Measurements from ENCODE around the gene ICAM1. TPM values are rescaled to one million over a fixed set of nuclear protein-coding genes. Genes with fewer than 3 reads are reported as not detected.

The ICAM1 gene
- total RNA-seq, 4 donors from 2014 or later = 11.4 to 43.4 (median 31.9) TPM

DNA sequence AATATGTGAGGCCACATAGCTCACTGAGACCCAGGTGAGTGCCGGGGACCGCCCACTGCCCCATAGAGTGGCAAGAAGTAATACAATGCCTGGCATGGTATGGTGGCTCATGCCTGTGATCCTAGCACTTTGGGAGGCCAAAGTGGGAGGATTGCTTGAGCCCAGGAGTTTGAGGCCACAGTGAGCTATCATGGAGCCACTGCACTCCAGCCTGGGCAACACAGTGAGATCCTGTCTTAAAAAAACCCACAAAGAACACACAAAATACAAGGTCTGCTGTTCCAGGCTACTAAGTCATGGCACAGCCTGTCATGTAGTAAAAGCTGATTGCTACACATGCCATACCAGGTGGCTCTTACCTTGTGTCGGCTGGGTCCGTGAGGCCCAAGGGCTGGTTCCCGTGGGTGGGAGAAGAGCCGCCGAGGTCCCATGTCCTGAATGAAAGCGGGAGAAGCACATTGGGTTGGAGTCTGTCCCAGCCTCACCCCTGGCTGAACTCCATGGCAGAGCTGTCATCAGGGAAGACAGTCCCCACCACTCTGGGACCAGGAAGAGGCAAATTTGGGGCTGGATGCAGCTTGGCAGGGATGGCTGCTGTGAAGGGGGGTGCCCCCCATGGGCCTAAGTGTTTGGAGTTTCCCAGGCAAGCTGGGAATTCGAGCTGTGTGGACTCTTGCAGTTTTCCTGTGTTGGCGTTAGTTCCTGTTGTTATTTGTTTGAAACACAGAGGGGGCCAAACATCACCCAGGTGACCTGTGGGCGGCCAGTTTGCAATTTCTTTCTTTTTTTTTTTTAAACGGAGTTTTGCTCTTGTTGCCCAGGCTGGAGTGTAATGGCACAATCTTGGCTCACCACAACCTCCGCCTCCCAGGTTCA lies 48.1 kb downstream of the ICAM1 start:
- TF ChIP-seq, protein P1, sequence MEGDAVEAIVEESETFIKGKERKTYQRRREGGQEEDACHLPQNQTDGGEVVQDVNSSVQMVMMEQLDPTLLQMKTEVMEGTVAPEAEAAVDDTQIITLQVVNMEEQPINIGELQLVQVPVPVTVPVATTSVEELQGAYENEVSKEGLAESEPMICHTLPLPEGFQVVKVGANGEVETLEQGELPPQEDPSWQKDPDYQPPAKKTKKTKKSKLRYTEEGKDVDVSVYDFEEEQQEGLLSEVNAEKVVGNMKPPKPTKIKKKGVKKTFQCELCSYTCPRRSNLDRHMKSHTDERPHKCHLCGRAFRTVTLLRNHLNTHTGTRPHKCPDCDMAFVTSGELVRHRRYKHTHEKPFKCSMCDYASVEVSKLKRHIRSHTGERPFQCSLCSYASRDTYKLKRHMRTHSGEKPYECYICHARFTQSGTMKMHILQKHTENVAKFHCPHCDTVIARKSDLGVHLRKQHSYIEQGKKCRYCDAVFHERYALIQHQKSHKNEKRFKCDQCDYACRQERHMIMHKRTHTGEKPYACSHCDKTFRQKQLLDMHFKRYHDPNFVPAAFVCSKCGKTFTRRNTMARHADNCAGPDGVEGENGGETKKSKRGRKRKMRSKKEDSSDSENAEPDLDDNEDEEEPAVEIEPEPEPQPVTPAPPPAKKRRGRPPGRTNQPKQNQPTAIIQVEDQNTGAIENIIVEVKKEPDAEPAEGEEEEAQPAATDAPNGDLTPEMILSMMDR (IDR thresholded peaks at IDR 0.05; ENCODE audit: low read depth) = no peak

GRCh38 chr19:10320602-10321416 lies 49.9 kb downstream of the ICAM1 start:
- TF ChIP-seq, protein P1 (IDR thresholded peaks at IDR 0.05; ENCODE audit: low read depth) = no peak

- TF ChIP-seq, protein P1 (IDR thresholded peaks at IDR 0.05; ENCODE audit: low read depth) = no peak
These were observed 50.5 kb downstream of the ICAM1 start for GRCh38 chr19:10321417-10321797.

GRCh38 chr19:10321874-10322835 lies 51.2 kb downstream of the ICAM1 start:
- TF ChIP-seq, protein P1 (IDR thresholded peaks at IDR 0.05; ENCODE audit: low read depth) = no peak

DNA sequence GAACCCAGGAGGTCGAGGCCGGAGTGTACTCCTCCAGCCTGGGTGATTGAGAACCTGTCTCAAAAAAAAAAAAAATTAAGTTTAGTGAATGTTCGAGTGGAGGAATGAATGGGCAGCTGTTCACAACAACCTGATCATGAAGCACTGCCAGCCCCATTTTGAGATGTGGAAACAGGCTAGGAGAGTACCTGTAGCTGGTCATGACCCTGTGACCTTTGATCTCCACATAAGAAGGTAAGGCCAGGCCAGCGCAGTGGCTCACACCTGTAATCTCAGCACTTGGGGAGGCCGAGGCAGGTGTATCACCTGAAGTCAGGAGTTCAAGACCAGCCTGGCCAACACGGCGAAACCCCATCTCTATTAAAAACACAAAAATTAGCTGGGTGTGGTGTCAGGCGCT lies 54.8 kb downstream of the ICAM1 start:
- TF ChIP-seq, protein P1 (IDR thresholded peaks at IDR 0.05; ENCODE audit: low read depth) = no peak

GRCh38 chr19:10327793-10328192 lies 56.9 kb downstream of the ICAM1 start:
- TF ChIP-seq, protein P1 (IDR thresholded peaks at IDR 0.05; ENCODE audit: low read depth) = no peak

Measured in subcutaneous adipose tissue (tissue), 4 donors.